ENCODE measurements around the gene CDCA4.

Gene CDCA4

DNA sequence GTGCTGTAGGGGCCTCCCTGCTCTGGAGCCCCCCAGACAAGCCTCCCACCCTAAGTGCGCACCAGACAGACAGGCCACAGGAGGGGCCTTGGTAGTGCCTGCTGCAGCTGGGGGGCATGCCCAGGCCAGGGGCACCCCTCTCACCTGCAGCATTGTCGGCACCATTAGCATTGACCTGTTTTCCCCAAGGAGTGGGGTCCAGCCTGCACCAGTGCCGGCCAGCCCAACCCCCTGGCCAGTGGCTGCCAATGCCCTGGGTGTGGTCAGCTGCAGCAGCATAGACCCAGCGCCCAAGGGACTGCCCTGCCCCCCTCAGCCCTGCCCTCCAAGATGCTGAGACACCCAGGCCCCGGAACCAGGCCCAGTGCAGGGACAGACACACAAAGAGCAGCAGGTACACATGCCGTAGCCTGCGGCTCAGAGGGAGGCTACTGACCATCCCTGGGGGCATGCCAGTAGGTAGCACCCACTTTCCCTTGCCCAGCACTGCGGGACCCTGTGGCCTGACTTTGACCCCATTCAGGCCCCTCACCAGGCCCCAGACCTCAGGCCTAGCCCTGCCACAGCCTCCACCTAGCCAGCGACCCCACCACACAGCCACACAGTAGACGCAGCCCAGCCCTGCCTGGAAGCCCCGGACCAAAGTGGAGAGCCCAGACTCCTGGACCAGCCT lies 43.7 kb downstream of the CDCA4 start:
- DNase-seq, result no peak

DNA sequence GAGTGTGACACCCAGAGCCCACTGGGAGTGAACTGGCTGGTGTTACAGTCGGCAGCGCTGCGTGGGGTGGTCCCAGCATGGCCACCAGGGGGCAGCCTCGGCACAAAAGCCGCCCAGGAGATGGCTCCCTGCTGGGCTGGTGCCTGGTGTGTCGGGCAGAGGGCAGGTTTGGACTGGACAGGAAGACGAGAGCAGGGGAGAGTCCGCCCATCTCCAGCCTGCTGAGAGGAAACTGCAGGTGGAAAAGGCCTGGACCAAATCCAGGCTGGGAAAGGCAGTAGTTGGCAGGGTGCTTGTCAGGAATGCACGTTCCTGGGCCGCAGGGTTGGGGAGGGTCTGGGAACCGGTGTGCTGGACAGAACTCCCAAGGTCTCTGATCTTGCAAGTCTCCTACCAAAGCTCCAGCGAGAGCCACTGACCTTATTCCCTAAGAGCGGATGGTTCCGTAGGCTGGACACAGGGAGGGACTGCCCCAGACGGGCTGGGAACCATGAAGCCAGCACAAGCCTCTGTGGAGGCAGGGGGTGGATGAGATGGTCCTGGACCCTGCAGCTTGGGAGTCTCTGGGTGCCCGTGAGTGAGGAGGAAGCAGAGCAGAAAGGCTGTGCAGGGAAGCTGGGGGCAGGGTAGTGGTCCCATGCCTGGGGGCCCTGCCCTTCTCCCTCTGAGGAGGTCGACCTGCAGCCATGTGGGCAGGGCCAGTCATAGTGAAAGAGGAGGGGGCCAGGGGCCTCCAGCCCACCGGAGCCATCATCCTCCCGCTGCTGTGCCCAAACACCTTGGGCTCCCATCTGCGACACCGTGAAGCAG lies 44.5 kb downstream of the CDCA4 start:
- DNase-seq, result peak in 45 of 58 donors; percentile 19 to 74 (median 48)

DNA sequence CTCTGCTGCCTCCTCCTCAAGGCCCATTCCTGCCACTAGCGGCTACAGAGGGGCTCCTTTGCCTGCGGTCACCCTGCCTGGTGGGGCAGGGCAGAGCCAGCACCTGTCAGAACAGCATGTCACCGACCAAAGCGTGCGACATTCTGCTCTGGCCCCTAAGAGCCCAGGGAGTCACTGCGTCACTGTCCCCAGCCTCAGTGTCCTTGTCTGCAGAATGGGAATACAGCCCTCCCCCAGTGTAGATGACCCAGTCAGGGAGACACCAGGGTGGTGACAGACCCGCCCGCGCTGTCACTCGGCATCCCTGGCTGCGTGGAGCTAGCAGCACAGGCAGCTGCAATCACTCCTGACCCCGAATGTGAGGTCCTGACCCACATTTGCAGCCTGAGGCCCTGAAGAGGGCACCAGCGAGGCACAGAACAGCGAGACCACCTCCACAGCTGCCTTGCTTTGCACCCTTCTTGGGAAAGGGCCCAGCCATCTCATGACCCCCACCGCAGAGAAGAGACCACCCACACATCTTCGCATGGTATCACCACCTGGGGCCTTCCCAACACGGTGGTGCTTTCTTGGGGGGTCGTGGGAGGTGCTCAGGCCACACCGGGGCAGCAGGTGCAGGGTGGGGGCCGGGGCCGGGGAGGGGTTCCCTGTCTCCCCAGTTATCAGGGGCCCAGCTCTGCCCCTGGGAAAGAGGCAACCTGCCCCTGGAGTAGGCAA lies 45.2 kb downstream of the CDCA4 start:
- no peak for DNase-seq

DNA sequence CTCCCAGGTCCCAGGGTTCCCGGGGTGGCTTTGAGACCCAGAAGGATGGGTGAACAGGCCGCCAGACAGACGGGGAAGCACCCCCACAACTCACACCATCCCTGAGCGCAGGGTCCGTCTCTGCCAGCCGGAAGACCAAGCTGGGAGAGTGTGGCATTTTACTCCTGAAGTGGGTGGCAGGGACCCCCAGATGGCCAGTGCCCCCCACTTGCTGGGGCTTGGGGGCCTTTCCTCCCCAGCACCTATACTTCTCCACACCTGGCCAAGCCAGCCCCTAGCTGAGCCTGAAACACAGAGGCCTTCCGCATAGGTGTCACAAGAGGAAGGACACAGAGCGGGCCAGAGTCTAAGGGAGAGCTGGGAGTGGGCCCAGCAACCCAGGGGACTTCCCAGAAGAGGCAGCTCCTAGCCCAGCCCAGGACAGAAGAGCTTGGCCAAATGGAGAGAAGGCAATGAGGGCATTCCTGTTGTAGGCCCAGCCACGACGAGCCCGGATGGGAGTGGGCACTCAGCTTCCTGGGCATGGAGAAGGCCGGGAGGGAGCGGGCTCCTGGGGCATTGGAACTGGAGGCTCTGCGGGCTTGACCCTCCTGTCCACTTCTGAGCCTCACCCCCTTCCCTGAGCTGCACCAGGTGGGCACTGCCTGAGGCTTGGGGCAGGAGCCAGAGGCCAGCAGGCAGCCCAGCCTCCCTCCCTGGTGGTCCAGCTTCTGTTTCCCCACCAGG lies 46.1 kb downstream of the CDCA4 start:
- DNase-seq, result no peak

DNA sequence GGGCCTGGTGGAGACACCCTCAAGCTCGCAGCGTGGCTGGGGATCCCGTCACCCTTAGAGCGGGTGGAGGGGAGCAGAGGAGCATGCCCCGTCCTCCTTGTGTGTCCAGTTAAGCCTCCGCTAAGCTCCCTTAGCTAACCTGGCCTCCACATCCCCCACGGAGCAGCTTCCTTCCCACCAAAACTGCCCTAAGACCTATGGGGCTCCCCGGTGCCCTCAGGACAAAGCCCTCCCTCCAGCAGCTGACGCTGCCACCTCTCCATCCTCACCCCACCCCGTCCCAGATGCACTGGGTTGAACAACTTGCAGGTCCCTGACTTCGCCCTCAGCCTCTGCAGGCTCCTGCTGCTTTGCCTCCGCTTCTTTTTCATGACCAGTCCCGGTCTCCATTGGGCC lies 46.7 kb downstream of the CDCA4 start:
- DNase-seq, result no peak

DNA sequence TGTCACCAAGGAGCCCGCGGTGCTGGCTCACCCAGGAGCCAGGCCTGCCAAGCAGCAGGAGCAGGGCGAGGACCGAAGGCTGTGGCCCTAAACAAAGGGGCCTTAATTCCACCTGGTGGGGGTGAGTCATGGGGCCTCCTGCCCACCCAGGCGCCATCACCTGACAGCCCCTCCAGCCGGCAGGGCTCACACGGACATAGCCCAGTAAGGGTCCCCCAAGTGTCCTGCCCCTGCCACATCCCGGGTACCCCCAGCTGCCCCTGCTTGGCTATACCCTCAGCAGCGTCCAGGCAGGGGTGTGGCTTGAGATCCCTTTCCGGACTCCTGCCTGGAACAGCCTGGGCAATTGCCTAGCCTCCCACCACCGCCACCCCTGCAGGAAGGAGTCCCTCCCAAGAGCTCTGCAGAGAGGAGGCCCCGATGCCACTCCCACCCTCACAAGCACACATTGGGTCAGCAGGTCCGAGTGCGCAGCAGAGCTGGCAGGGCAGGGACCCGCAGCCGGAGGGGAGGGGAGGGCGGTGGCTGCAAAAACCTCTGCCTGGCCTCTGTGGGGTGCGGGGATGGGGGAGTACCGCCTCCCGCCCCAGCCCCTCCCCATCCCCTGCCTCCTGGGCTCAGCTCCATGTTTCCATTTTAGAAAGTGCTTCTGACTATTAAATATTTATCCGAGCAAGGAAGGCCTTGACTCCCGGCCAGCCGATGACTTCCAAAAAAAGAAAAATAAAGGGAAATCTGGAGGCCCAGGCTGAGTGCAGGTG lies 47.3 kb downstream of the CDCA4 start:
- peak in 5 of 58 donors; percentile 32 to 80 (median 56) for DNase-seq

DNA sequence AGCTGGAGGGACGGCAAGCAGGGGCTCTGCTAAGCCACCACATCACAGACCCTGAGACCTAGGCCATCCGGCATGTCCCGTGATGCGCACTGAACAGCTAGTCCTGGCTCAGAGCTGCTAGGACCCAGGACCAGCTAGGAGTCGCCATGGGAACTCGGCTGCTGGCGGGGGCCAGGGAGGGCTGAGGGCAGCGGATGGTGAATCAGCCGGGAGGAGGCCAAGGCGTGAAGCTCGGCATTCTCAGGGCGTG lies 47.8 kb downstream of the CDCA4 start:
- DNase-seq, result peak in 7 of 58 donors; percentile 18 to 50 (median 37)

DNA sequence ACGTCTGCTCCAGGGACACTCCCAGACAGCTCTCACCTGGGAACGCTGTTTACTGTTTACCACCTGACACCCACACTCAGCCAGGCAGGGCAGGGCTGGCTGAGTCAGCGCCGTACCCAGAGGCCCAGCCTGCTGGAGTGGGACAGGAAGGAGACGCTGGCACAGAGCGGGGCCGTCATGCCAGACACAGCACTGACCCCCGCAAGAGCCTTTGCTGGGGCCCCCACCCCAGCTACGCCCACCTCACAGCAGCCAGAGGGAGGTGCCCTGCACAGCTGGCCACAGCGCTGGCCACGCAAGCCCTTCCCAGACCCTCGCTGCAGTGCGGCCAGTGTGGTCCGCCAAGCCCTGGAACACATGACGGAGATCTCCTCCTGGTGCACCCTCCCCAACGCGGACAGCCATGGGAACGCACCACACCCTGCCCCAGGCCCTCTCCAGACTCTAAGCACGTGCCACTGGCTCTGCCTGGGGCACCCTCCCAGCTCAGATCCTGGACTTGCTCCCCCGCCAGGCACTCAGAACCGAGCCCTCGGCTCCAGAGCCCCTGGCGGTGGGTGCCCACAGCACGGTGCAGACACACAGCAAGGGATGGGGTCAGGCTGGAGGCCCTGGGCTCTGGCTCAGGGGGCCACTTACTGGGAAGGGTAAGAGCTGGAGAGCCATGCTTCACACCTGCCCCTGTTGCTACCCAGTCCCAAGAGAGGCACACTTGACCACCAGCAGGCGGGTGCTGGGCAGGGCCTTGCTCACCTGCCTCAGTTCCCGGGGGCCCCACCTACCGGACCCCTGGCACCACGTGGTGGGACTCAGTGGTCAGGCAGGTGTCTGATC lies 48.4 kb downstream of the CDCA4 start:
- DNase-seq, result no peak

DNA sequence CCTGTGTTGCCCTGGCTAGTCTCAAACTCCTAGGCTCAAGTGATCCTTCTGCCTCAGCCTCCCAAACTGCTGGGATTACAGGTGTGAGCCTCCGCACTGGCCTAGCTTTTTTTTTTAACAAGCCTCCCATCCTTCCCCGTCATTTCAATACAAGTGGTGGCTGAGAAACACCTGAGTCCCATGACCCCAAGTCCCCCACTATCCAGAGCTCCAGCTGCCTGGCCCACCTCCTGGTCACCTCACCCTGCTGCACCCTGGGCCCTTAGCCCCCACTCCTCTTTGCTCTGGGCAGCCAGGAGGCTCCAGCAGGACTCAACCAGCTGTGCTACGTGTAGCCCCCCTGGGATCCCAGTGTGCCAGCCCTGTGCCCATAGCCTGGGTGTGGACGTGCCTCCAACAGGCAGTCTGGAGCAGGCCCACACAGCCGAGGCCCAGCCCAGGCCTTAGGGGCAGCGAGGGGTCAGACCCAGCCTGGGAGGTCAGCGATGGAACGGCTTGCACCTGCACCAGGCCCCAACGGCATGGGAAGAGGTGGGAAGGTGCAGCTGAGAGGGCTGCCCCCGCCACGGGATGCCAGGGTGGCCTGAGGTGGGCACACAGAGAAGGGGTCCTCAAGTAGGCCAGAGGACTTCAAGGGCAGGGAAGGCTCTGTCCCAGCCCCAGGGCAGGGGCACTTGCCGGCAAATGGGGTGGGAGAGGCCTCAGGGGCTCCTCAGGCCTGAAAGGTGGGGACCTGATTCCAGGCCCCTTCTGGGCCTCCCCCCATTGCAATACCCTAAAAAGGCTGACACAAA lies 49.2 kb downstream of the CDCA4 start:
- no peak for DNase-seq

DNA sequence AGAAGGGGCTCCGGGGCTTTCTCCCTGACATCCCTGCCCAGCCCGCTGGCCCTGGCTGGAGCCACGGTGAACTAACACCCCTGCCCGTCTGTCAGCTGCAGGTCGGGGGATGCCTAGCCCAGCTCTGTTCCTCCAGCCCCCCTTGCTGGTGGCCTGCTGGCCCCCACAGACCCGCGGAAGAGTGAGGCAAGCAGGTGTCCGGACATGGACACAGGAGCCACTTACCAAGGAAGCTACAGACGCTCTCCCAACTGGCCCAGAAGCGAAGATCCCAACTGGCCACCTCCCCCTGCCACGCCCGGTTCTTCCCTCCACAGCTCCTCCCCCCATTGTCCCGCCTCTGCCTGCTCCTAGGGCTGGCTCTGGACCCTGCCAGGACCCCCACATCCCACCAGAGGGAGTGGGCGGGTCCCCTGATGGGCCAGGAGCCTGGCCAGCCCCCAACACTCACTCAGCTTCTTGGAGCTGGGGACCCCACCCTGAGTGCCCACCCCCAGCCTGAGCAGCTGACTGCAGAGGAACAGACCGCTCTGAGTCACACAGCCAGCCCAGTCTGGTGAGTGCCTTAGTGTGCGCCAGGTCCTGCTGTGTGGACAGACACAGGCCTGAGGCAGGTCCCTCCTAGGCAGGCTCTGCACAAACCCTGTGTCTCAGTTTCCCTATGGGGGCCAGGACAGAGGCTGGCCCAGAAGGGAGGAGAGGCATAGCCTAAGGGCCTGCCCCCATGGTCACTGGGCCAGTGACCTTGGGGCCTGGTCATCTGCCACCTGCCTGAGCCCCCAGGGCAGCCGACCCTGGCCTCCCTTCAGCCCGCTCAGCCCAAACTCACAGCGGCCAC lies 50.4 kb downstream of the CDCA4 start:
- no peak for DNase-seq

DNA sequence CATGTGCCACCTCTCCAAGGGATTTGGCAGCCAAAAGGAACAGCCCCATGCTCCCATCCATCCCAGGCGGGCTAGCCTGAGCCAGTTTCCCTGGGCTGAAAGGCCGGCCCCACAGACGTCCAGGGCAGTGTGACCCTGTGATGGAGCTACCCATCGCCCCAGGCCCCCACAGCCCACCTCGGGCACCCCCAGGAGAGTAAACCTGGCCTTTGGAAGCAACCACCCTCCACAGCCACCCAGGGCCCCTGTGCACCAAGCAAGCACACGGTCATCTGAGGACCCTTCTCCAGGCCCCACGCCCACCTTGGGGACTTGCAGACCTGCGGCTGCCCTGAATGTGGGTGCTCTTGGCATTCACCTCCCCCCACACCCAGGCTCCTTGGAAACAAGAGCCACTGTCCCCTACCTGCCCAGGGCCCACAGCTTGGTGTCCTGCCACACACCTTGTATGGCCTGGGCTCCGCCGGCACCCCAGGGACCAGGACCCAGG lies 51.1 kb downstream of the CDCA4 start:
- DNase-seq, result no peak

DNA sequence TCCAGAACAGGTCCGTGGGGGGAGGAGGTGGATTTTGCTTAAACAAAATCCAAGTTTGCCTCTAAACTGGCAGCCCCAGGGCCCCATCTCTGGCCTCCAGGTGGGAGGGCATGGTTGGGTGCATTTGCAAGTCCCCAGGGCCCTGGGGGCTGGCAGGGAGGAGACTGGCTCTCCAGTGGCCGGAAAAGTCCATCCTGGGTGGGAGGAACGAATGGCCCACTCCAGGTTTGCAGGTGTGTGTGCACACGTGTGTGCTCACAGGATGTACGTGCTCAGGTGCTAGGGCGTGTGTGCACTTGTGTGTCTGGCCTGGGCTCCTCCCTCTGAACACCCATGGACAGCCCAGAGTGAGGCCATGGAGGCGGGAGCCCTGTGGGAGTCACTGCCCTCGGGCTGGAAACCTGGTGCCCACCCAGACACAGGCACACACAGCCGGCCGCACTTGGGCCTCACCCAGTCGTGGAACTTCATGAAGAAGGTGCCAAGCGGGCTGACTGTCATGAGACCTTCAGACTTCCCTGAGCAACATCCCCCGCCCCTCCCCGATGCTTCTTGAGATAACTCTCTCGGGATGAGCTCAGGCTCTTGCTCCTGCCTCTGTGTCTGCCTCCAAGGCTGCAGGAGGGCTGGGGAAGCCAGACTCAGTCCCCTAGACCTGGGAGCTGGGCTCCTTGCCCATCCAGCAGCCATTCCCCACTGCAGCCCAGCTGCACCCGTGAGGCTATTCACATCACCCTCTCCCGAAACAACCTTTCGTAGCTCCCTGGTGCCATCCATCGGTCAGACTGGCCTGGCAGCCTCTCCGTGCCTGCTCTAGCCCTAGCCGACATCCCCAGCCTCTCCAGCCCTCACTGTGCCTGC lies 52.1 kb downstream of the CDCA4 start:
- DNase-seq, result no peak

DNA sequence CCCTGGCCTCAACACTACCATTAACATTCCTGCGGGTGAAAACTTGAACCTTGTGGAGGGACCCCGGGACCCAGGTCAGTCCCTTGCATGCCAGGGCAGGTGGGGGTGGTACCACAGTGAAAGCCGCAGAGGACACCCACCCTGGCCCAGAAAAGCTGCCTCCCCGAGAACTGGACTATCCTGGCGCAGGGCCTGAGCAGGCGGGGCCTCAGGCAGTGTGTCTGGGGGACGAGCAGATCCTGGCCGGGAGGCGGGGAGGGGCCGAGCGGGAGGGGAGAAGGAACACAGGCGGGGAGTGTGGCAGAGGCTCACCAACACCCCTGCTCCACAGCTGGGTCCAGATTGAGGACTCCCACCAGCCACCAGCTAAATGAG lies 52.7 kb downstream of the CDCA4 start:
- peak in 1 of 58 donors; percentile 28 for DNase-seq

DNA sequence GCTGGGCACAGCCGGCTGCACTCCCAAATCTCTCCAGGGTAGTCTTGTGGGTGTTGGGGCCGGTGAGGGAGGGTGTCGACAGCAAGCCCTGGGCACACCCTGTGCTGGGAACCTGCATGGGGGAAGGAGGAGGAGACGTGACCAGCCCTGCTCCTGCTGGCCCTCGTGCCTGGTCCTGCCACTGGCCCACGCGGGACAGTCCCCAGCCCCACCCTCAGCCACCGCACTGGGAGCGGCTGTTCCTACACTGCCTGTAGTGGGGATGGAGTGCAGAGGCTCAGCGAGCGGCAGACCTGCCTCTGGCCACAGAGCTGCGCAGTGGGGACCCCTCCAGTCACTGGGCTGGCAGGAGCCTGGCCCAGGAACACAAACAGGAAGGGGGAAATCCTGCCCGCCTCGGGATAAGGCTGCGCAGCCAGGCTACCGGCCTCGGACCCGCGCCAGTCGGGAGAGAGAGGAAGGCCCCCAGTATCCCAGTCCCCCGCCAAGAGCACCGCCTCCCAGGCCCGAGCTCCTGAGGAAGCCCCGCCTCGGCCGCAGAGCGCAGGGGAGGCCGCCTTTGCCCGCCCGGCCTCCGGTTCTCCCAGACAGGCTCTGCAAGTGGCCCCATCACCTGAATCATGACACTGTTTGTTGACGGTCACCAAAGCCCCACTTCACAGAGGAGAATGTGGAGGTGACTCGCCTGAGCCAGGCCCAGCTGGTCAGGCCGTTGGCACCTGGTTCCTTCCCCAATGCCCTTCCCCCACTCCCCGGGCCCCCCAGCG lies 53.3 kb downstream of the CDCA4 start:
- peak in 1 of 58 donors; percentile 23 for DNase-seq

DNA sequence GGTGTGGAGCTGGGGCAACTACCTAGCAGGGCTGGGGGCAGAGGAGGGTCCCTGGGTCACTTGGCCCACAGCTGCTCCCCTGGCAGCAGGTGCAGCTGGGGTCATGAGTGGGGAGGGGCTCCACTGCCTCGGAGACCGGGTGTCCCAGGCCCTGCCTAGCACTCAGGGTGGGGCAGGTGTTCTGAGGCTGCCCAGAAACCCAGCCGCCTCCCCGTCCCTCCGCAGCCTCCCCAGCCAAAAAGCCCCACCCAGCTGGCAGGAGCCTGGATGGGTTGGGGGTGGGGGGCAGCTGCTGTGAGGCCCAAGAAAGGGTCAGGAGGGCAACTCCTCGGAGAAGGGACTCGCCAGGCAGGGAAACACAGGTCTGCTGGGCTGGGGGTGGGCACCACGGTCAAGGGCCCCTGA lies 53.9 kb downstream of the CDCA4 start:
- DNase-seq, result no peak

DNA sequence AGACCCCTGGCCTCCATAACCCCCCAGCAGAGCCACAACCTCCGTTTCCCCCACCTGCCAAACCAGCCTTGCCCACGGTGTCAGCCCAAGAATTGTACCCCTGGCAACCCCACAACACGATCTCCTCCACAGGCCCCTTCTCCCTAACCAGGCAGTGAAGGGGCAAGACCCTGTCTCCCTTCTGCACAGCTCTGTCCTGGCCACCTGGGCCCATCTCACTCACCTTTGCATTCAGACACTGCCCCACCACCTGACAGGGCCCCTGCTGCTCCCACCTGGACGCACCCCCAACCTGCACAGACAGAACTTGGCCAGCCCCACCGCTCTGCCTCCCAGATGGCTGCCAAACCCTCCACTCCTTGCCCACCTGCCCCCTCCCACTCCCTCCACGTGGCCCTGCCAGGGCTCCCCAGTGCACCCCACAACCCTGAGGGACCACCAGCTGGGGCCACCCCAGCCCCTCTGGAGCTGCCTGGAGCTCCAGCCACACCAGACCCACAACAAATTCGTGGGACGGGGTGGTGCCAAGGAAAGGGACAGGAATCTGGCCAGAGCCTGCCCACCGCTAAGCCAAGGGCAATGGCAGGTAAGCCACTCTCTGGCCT lies 54.5 kb downstream of the CDCA4 start:
- no peak for DNase-seq

Measured in anterior cingulate cortex (tissue), 58 donors.